ENCODE results near the gene MAP3K20.

- TF ChIP-seq EZH2 (IDR thresholded peaks at IDR 0.05) (no peak), EZH2phosphoT487 (IDR thresholded peaks at IDR 0.05) (no peak)
- TF ChIP-seq, protein P1, sequence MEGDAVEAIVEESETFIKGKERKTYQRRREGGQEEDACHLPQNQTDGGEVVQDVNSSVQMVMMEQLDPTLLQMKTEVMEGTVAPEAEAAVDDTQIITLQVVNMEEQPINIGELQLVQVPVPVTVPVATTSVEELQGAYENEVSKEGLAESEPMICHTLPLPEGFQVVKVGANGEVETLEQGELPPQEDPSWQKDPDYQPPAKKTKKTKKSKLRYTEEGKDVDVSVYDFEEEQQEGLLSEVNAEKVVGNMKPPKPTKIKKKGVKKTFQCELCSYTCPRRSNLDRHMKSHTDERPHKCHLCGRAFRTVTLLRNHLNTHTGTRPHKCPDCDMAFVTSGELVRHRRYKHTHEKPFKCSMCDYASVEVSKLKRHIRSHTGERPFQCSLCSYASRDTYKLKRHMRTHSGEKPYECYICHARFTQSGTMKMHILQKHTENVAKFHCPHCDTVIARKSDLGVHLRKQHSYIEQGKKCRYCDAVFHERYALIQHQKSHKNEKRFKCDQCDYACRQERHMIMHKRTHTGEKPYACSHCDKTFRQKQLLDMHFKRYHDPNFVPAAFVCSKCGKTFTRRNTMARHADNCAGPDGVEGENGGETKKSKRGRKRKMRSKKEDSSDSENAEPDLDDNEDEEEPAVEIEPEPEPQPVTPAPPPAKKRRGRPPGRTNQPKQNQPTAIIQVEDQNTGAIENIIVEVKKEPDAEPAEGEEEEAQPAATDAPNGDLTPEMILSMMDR (IDR thresholded peaks at IDR 0.05), result no peak
Observed at GRCh38 chr2:173059971-173060461, 15.6 kb upstream of the MAP3K20 start.

Data from neural progenitor cell (in vitro differentiated cells).